Measurements from ENCODE around the gene TMEM164. TPM values are rescaled to one million over a fixed set of nuclear protein-coding genes. Genes with fewer than 3 reads are reported as not detected.

TMEM164 gene
- total RNA-seq, 1 experiment from 2014 or later, result 31.1 TPM

DNA sequence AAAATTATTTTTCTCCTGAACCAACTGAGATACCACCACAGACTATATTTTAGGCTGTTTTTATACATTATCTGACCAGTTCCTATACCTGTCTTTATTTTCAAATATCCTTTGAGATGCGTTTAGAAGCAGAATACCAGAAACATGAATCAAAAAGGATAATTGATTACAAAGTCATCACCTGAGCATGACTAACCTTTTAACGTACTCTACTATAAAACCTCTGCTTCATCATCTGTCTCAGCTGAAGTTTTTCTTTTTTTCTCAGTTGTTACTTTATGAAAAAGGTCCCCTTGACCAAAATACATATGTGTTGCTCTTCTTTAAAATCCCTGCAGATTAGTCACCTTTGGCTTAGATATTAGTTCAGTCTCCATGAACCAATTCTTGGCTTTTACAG, 205.2 kb downstream of the TMEM164 start:
- no peak for DNase-seq (ENCODE audit: low read depth)

DNA sequence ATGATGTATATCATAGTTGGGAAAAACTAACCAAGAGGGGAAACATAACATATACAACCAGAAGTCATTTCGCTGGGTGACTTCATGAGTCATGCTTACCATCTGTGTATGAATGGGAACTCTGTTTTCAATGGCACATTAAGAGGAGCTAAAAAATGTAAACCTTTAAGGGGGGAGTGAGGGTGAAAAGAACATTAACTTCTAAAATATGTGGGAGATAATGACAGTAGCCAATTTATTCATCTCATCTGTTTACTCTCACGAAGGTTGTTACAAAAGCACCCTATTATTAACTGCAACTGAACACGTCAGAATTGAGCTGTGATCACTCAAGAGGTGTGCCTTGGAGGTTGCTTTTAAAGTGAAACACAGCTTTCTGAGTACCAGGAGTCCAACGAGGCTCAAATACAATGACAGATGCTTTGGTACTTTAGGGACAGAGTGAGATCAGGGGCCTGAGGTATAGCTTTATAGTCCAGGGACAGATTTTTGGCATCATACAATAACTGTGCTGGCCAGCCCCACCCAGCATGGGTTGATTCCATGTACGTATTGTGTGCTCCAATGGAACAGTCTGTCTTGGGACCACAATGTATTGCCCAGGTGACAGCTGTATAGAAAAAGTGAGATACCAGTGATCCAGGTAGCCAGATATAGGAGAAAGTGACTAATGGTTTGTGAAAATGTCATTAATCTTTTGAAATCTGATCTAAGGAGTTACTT, 207.7 kb downstream of the TMEM164 start:
- DNase-seq (ENCODE audit: low read depth), result peak; percentile 43

DNA sequence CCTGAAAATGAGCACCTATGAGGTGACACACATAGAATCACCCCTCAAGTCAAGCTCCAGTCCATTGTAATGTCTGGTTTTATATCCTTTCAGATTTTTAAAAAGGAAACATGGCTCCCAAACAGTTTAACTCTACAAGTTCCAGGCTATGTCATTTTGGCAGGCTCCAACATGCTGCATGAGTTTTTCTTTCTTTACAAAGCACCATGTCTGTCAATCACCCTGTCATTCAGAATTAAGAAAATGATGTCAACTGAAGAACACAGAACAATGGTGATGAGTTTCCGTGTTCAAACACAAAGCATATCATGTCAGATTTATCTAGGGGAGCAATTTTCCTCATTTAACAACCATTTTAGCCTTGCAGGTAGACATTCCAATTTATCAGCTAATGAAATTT, 208.4 kb downstream of the TMEM164 start:
- no peak for DNase-seq (ENCODE audit: low read depth)

DNA sequence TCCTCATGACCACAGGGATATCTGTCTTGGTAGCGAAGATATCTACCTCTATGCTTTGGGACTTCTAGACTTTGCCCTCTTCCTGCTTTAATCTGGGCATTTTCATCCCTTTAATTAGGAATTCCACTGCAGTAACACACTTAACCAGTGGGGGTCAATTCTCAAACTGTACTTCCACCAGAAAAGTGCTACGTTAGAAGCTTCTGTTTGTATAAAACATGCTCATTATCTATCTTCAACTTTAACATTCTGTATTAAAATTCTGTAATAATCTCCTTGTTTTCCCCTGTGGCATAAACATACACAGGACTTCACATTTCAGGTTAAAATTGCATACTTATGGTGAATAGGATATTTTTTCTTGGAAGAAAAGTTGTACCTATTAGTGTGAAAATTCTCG, 209.4 kb downstream of the TMEM164 start:
- no peak for DNase-seq (ENCODE audit: low read depth)

DNA sequence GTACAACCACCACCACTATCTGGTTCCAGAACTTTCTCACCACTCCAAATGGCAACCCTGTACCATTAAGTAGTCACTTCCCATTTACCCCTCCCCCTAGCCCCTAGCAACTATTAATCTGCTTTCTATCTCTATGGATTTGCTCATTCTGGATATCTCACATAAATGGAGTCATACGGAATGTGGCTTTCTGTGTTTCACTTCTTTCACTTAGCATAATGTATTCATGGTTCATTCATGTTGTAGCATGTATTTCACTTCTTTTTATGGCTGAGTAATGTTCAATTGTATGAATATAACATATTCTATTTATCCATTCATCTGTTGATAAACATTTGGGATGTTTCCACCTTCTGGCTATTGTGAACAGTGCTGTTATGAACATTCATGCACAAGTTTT, 210.3 kb downstream of the TMEM164 start:
- DNase-seq (ENCODE audit: low read depth), result no peak

DNA sequence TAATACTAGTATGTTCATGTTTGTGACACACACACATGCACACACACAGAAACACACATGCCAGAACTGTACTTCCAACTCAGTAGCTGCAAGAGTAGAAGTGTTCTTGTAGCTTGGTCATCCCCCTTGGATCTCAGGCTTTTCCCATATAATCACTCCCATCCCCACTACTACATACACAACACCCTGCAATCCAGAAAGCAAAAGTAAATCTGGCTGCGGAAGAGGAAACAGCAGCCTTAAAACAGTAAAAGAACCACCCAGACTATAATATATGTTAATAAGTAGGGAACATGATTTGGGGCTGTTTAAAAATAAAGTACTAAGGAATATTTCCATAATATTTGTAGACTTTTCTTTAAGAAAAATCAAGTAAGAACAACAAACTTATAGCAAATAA, 211.8 kb downstream of the TMEM164 start:
- DNase-seq (ENCODE audit: low read depth), result no peak

DNA sequence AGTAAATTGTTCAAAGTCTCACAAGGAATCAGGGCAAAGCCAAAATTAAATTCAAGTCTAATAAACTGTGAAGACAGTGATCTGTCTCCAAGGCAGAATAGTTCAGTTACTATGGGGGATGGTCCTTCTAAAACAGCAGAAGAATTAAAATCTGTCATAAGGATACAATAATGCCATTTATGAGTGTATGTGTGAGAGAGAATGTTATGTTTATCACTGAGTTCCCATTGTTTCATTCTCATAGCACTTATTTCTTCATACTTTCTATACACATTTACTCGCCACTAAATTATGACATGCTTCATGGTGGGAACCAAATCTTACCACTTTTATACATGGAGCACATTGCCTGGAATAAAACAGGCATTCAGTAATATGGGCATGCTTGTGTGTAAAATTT, 212.5 kb downstream of the TMEM164 start:
- no peak for DNase-seq (ENCODE audit: low read depth)

DNA sequence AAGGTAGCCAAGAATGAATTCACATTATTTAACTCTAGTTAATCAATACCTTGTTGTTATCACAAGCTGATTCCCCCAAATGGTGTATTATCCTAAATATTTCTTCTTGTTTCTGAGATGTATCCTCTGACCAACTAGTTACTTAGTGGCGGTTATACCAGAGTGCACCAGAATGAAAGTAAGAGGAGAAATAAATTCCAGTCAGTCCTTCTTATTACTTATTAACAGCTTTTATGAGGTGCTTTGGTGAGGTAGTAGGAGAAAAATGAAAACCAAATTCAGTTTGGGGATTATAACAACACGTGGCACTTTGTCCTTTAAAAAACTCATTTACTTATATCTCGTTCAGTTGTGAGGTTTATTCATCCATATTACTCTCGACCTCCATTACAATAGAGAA, 213.1 kb downstream of the TMEM164 start:
- DNase-seq (ENCODE audit: low read depth), result no peak

DNA sequence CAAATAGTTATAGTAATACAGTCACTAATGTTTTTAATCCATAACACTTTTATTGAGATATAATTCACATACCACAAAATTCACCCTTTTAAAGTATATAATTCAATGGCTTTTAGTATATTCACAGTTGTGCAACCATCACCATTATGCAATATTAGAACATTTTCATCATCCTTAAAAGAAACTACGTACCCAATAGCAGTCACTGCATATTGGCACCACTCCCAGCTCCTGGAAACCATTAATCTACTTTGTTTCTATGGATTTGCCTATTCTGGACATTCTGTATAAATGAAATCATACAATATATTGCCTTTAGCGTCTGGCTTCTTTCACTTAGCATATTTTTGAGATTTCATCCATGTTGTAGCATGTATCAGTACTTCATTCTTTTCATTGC, 215.7 kb downstream of the TMEM164 start:
- no peak for DNase-seq (ENCODE audit: low read depth)

DNA sequence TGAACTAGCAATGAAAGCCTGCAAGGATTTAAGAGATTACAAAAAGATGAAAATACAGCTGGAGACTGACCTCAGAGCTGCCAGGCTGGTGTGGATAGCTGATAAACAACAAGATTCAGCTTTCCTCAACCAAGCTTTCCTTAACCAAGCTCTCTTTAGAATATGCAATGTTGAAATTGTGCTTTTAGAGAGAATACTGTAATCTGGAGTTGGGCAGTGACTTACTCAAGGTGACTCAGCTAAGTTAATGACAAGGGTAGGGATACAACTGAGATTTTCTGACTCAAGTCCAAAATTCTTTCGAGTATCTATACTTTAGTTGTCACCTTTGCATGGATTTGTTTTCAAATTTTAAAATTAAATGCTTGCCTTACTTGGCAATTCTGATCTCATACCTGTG, 217.0 kb downstream of the TMEM164 start:
- peak; percentile 6 for DNase-seq (ENCODE audit: low read depth)

DNA sequence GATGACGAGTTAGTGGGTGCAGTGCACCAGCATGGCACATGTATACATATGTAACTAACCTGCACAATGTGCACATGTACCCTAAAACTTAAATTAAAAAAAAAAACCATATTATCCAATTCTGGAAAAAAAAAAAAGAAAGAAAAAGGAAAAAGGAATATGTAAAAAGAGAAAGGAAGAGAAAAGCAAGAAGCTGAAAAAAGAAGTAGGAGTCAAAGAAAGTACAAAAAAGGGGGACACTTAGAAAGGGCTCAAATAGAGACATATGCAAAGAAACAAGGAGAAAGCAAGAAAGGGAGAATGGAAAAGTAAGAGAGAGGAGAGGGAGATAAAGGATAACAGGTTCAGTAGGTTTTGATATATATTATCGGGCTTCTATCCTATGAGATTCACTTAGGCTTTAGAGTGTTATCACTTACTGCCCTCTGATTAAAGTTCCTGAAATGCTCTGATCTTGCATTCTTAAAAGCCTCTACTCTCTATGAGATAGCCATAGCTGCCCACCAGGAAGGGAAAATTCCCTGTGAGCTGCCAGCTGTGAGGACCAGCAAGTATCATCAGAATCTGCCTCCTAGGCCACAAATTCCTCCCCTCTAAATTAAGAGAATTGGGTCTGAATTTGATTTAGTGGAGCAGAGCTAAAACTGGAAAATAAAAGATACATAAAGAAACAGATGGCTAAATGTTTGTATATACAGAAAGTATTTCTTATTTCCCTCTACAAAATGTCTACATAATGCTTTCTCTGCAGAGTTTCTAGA, 219.8 kb downstream of the TMEM164 start:
- no peak for DNase-seq (ENCODE audit: low read depth)

DNA sequence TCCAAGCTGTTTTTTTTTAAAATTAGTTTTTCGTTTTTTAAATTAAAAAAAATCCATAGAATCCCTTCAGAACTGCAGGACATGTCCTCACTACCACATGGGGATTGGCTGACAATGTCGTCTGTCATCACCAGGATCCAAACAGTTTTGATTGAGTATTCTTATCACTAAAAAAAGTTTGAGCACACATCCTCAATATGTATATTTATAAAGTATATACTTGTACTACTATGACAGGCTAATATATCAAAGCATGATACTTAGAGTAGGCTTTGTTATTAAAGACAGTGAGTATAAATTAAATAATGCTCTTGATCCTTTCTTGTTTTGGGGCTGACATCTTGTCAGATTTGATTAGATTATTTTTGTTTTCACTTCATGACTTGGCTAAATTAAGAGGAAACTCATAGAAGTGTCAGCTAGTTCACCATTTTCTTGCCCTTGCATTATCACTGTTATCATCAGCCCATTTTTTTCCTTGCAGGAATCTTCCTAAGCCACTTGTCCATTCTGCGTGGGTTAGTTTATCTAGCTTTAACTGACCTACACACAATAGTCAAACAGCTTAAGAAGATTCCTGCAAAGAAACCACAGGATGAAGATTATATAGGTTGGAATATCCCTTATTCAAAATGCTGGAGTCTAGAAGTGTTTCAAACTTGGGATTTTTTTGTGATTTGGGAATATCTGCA, 222.2 kb downstream of the TMEM164 start:
- DNase-seq (ENCODE audit: low read depth), result no peak

DNA sequence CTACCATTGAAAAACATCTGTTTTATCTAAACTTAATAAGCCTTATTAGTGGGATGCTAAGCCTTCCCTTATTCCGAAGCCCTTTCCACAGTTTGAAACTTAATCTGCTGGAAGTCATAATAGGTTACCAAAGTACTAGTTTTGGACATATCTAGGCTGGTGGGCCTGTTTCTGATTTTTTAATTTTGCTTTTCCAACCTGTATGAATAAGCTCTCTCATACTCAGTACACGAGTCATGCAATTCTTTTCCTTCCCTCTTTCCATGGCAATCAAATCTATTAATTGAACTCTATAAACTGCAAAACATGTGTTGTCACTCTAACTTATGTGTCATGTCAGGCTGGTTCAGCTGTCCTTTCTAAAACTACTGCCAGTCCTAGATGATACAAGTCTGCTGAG, 224.0 kb downstream of the TMEM164 start:
- DNase-seq (ENCODE audit: low read depth), result no peak

Measured in Daoy (cell line).